ENCODE measurements around the gene UBL4A.

DNA sequence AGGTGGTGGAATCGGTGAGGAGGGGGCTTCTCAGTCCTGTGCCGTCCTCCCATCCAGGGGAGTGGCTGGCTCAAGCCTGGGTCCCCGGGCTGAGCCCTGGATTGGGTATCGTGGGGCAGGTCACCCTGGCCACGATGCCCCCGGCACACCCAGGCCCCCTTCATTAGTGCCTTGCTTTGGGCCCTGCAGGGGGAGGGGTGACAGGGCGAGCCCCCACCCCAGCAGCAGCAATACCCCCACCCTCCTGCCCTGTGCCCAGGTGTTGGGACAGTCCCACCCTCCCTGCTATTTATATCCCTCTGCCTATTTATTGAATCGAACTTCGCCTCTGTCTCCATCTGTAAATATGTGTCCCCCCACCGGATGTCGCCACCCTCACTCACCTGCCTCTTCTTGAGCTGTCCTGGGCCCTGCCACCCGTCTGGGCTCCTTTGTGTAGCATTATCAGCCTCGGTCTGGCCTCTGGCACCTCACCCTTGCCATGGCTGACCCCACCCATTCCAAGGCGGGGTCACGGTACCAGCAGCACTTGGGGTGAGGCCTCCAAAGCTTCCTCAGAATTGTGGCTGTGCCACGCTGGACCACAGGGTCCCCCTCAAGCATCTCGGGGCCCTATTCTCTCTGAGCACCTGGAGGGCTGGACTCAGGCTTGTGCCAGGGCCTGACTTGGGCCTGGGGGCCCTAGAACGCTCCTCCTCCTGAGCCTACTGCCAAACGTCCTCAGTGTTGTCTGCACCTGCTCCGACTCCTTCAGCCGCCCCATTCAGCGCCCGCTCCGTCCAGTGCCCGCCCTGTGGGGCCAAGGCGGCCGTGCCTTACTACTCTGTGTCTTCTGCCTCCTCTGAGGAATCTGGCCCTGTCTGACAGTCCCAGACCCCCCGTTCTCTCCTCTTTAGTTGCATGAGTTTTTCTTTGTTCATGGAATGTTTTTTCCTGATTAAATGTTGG is 13.5 kb downstream of the UBL4A start:
- TF ChIP-seq, protein P1, sequence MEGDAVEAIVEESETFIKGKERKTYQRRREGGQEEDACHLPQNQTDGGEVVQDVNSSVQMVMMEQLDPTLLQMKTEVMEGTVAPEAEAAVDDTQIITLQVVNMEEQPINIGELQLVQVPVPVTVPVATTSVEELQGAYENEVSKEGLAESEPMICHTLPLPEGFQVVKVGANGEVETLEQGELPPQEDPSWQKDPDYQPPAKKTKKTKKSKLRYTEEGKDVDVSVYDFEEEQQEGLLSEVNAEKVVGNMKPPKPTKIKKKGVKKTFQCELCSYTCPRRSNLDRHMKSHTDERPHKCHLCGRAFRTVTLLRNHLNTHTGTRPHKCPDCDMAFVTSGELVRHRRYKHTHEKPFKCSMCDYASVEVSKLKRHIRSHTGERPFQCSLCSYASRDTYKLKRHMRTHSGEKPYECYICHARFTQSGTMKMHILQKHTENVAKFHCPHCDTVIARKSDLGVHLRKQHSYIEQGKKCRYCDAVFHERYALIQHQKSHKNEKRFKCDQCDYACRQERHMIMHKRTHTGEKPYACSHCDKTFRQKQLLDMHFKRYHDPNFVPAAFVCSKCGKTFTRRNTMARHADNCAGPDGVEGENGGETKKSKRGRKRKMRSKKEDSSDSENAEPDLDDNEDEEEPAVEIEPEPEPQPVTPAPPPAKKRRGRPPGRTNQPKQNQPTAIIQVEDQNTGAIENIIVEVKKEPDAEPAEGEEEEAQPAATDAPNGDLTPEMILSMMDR (IDR thresholded peaks at IDR 0.05), result no peak
- no peak for TF ChIP-seq EP300 (IDR thresholded peaks at IDR 0.05)
- no peak for TF ChIP-seq POLR2AphosphoS5 (IDR thresholded peaks at IDR 0.05)

Data from suprapubic skin (tissue), 4 donors.